Heart right ventricle (tissue), 16 donors: ENCODE data around the gene TUBB4B. TPM values are rescaled to one million over a fixed set of nuclear protein-coding genes. Genes with fewer than 3 reads are reported as not detected.
"Not testable (repeated sequence)": the region's sequence is repeated elsewhere in the genome, so short reads cannot be mapped to it uniquely, and the experiment has no call there.

Experiments
- ATAC-seq, 8 donors: fragments of 200-7000 bp; cut with Tn5 transposase; one replicate each; pipeline ENCODE4 v1.9.1; 2020; ENCODE audit warnings: mild to moderate bottlenecking in 8 of 8, moderate library complexity in 8 of 8, moderate number of reproducible peaks in 1 of 8
- DNase-seq, 2 donors: peaks; one replicate each; pipeline ENCODE4 v3.0.0-alpha.2; 2020
- H3K27ac ChIP-seq, 10 donors: fragments of 200-600 bp; sonication (generic) in 2 of 10; one replicate each; pipeline versions ENCODE4 v1.5.0 to v1.8.0; 2020 to 2022; ENCODE audit warnings: mild to moderate bottlenecking in 3 of 10
- H3K27me3 ChIP-seq, 7 donors: fragments of 200-600 bp; one replicate each; pipeline ENCODE4 v1.8.0; 2021 to 2022; ENCODE audit warnings: mild to moderate bottlenecking in 2 of 7
- H3K36me3 ChIP-seq, 9 donors: fragments of 200-600 bp; sonication (generic) in 1 of 9; one replicate each; pipeline versions ENCODE4 v1.5.0 to v1.8.0; 2020 to 2022; ENCODE audit warnings: mild to moderate bottlenecking in 2 of 9
- H3K4me1 ChIP-seq, 9 donors: fragments of 200-600 bp; sonication (generic) in 1 of 9; one replicate each; pipeline versions ENCODE4 v1.5.0 to v1.8.0; 2020 to 2022; ENCODE audit warnings: mild to moderate bottlenecking in 4 of 9
- H3K4me3 ChIP-seq, 10 donors: fragments of 200-600 bp; sonication (generic) in 2 of 10; one replicate each; pipeline versions ENCODE4 v1.5.0 to v1.8.0; 2020 to 2022; ENCODE audit warnings: mild to moderate bottlenecking in 7 of 10, moderate library complexity in 2 of 10
- H3K9me3 ChIP-seq, 11 donors: fragments of 200-600 bp in 10 of 11; sonication (generic) in 2 of 11; one replicate each; pipeline versions ENCODE4 v1.5.0 to v1.8.0; 2013 to 2022; ENCODE audit warnings: mild to moderate bottlenecking in 2 of 11, control low read depth in 1 of 11, moderate library complexity in 1 of 11
- CTCF ChIP-seq, 9 donors: fragments of 200-600 bp; sonication (generic) in 2 of 9; IDR thresholded peaks; one replicate each; pipeline versions ENCODE4 v1.5.0 to v1.8.0; 2021 to 2022; ENCODE audit warnings: antibody characterized with exemption in 9 of 9, mild to moderate bottlenecking in 5 of 9, moderate library complexity in 1 of 9
- WGBS, 2 donors: extraction: QIAGEN DNeasy Blood & Tissue Kit; methylation state at CpG; one replicate each; pipeline ENCODE4 v1.1.7; 2013; ENCODE audit warnings: inconsistent platforms in 1 of 2; 5-methylcytosine and 5-hydroxymethylcytosine counted together
- intact Hi-C, 10 donors: fragments of 100-400 bp; cut with DNase I; formaldehyde crosslinking; loops; one replicate each; pipeline versions ENCODE4 v1.11.1 to v1.14.2; 2022
- polyA plus RNA-seq, 2 donors: library from polyadenylated mRNA; stranded (reverse); fragments of 200-250 nt; gene quantifications; one replicate each; pipeline ENCODE4 v1.2.3, GENCODE V29; 2013
- total RNA-seq, 10 donors: library from RNA; stranded (reverse); fragmentation: NEBNext Ultra II Directional in 3 of 10; extraction: Animal tissue kit (Norgen Biotek cat#: 25700) in 3 of 10; gene quantifications; one replicate each; pipeline versions ENCODE4 v1.2.1 to v1.2.4, GENCODE V29; 2021 to 2023
- donor health status: Arrhythmogenic right ventricular cardiomyopathy.
- donor health status: ischemic (EF 13 %, LVEDD 7.1; RV severe dilation, severe dysfunction).
- donor health status: healthy with polysubstance abuse.
- donor health status: DM: no; HTN: yes; CAD: no.
- donor health status: DM: no; HTN: no; CAD: no.
- donor health status: ischemic (EF 25% LVEDD 6.9; RV normal size, moderate dysfunction).
- donor health status: ischemic (EF 25% LVEDD 5.7; RV mildly dilated, moderate dysfunction).
- donor health status: healthy.
- donor health status: DM: yes; HTN: yes; CAD: no.
- donor health status: Ischemic cardiomyopathy.
- donor health status: ischemic (EF 35%, LVEDD 5.7; RV mildly dilated, moderate dysfunction).
- donor health status: nonischemic (EF 11% LVEDD 7.7; RV severe dilation, severe dysfunction).
- donor health status: DM: yes; HTN: yes; CAD: no.
- donor health status: PGD.
- donor health status: ischemic (EF 29% LVEDD 5.4; RV normal size, mild dysfunction).
- donor health status: nonischemic (EF 23%, LVEDD 6.1; RV moderate dilation, normal function).

The TUBB4B gene
- total and polyA plus RNA-seq, 12 donors = 211 to 992 (median 355) TPM

GRCh38 chr9:137256362-137256761, 15.3 kb downstream of the TUBB4B start:
- H3K27ac ChIP-seq = no peak overlapping the region
- ATAC-seq = no peak
- peaks cover 11 to 30% (median 24%) of the 10 kb centered on the region in 9 donors for H3K4me1 ChIP-seq
- no peaks in the 10 kb centered on the region for H3K9me3 ChIP-seq
- H3K36me3 ChIP-seq = peaks cover 0 to 45% (median 16%) of the 10 kb centered on the region in 9 donors
- 77 to 79% methylated on average over 15 of the region's 15 CpGs for WGBS, 2 donors
- peak overlapping the region in 9 of 10 donors; percentile 85 to 100 (median 98) for H3K4me3 ChIP-seq
- no peak for DNase-seq
- H3K27me3 ChIP-seq = no peaks in the 10 kb centered on the region
- TF ChIP-seq CTCF (IDR thresholded peaks at IDR 0.05) = no peak
- intact Hi-C loops = no loop called here

GRCh38 chr9:137256856-137257255, 15.8 kb downstream of the TUBB4B start:
- 94% methylated on average over 15 of the region's 15 CpGs for WGBS, 2 donors
- ATAC-seq = no peak
- intact Hi-C loops = no loop called here
- peaks cover 0 to 49% (median 16%) of the 10 kb centered on the region in 9 donors for H3K36me3 ChIP-seq
- peaks cover 11 to 30% (median 25%) of the 10 kb centered on the region in 9 donors for H3K4me1 ChIP-seq
- no peak for TF ChIP-seq CTCF (IDR thresholded peaks at IDR 0.05)
- no peaks in the 10 kb centered on the region for H3K27me3 ChIP-seq
- no peaks in the 10 kb centered on the region for H3K9me3 ChIP-seq
- peak overlapping the region in 6 of 10 donors; percentile 96 to 100 (median 98) for H3K4me3 ChIP-seq
- H3K27ac ChIP-seq = no peak overlapping the region
- no peak for DNase-seq

GRCh38 chr9:137262173-137262908, 21.3 kb downstream of the TUBB4B start:
- H3K4me3 ChIP-seq, H3K27ac ChIP-seq, H3K27me3 ChIP-seq, H3K9me3 ChIP-seq, intact Hi-C loops, ATAC-seq: not testable (repeated sequence)
- peaks cover 0 to 79% (median 35%) of the 10 kb centered on the region in 9 donors for H3K36me3 ChIP-seq
- TF ChIP-seq CTCF (IDR thresholded peaks at IDR 0.05) = peak; percentile 19 to 62 (median 57)
- peak in 1 of 2 donors; percentile 45 for DNase-seq
- 30 to 31% methylated on average over 14 to 15 of the region's 15 CpGs for WGBS, 2 donors
- H3K4me1 ChIP-seq = peaks cover 0 to 15% (median 4%) of the 10 kb centered on the region in 9 donors

GRCh38 chr9:137262909-137263285, 21.8 kb downstream of the TUBB4B start:
- no peak overlapping the region for H3K4me3 ChIP-seq
- peaks cover 0 to 21% (median 9%) of the 10 kb centered on the region in 9 donors for H3K4me1 ChIP-seq
- H3K36me3 ChIP-seq = peaks cover 0 to 79% (median 35%) of the 10 kb centered on the region in 9 donors
- intact Hi-C loops = no loop called here
- whole genome bisulfite sequencing, 2 donors = 89 to 95% methylated on average over 24 of the region's 24 CpGs
- no peak for TF ChIP-seq CTCF (IDR thresholded peaks at IDR 0.05)
- H3K27ac ChIP-seq = no peak overlapping the region
- peak in 1 of 2 donors; percentile 15 for DNase-seq
- H3K9me3 ChIP-seq = no peaks in the 10 kb centered on the region
- H3K27me3 ChIP-seq = no peaks in the 10 kb centered on the region
- ATAC-seq = peak in 2 of 8 donors; percentile 18 to 26
